Ovary (tissue), 3 donors: Measurements from ENCODE around the gene PRR36.

ENCODE experiments used
- POLR2A ChIP-seq: fragments of 450-650 bp; IDR thresholded peaks from one replicate; pipeline ENCODE4 v1.6.1; 2017; ENCODE audit warnings: antibody characterized with exemption, mild to moderate bottlenecking, moderate library complexity
- TF ChIP-seq, protein P1 (sequence below), 3 donors: fragments of 450-650 bp in 2 of 3; fragments of 200-600 bp in 1 of 3; IDR thresholded peaks; one replicate each; pipeline versions ENCODE4 v1.5.1 to v1.8.0; 2016 to 2022; ENCODE audit warnings: antibody characterized with exemption in 3 of 3, mild to moderate bottlenecking in 1 of 3
- donor health status: DM: no; HTN: no; CAD: no.

DNA sequence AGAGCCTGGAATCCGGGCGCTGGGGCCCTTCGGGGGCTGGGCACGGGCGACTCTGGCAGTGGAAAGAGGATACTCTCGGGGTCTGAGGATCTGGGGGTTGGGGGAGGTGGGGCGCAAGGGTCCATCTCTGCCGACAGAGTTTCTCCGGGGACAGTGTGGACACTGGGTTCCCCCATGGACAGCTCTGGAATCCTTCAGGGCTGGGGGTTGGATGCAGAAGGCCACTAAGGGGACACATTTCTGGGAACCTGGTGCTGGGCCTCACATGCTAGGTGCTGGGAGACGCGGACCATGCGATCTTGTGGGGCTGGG, 42.7 kb upstream of the PRR36 start:
- TF ChIP-seq, protein P1, sequence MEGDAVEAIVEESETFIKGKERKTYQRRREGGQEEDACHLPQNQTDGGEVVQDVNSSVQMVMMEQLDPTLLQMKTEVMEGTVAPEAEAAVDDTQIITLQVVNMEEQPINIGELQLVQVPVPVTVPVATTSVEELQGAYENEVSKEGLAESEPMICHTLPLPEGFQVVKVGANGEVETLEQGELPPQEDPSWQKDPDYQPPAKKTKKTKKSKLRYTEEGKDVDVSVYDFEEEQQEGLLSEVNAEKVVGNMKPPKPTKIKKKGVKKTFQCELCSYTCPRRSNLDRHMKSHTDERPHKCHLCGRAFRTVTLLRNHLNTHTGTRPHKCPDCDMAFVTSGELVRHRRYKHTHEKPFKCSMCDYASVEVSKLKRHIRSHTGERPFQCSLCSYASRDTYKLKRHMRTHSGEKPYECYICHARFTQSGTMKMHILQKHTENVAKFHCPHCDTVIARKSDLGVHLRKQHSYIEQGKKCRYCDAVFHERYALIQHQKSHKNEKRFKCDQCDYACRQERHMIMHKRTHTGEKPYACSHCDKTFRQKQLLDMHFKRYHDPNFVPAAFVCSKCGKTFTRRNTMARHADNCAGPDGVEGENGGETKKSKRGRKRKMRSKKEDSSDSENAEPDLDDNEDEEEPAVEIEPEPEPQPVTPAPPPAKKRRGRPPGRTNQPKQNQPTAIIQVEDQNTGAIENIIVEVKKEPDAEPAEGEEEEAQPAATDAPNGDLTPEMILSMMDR (IDR thresholded peaks at IDR 0.05): no peak
- TF ChIP-seq POLR2A: no peak
